Measurements from ENCODE around the gene PRPH.
"Not testable (repeated sequence)": the region's sequence is repeated elsewhere in the genome, so short reads cannot be mapped to it uniquely, and the experiment has no call there.

PRPH gene

GRCh38 chr12:49276304-49277290, 18.4 kb upstream of the PRPH start:
- no peak for DNase-seq

DNA sequence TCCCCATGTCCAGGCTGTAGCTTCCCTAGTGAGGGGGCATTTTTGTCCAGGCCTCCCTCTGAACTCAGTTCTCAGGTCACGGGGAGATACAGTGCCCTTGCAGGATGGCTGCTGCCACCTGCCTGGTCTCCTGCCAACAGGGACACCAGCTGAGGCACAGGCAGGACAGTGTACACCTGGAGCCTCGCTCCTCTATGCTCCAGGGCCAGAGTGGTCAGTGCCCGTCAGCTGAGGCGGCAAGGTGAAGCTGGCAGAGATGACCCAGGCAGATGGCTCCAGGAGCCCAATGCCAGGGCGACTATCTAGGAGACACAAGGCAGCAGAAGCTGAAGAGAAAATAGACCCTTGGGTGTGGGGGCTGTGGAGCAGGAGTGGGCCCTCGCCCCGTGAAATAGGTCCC, 17.5 kb upstream of the PRPH start:
- DNase-seq = no peak

- DNase-seq = no peak
Observed at GRCh38 chr12:49279706-49280159, 15.2 kb upstream of the PRPH start.

GRCh38 chr12:49280545-49280944, 14.4 kb upstream of the PRPH start:
- not testable (repeated sequence) for DNase-seq

DNA sequence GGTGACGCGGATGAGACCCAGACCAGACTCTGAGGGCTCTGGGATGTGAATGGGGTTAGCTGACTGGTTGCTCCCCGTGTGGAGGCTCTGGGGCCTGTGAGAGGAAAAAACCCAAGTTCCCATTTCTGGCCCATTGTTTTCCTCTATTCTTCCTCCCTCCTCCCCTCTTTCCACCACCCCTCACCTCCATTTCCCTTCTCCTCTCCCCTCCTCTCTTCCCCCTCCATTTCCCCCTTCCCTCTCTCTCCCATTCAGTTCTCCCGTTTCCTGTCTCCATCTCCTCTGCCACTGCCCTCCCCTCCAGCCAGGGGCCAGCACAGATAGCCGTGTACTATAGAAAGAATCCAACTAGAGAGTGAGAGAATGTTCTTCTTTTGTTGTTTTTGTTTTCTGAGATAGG, 12.6 kb upstream of the PRPH start:
- no peak for DNase-seq

GRCh38 chr12:49282740-49283375, 12.1 kb upstream of the PRPH start:
- not testable (repeated sequence) for DNase-seq

DNA sequence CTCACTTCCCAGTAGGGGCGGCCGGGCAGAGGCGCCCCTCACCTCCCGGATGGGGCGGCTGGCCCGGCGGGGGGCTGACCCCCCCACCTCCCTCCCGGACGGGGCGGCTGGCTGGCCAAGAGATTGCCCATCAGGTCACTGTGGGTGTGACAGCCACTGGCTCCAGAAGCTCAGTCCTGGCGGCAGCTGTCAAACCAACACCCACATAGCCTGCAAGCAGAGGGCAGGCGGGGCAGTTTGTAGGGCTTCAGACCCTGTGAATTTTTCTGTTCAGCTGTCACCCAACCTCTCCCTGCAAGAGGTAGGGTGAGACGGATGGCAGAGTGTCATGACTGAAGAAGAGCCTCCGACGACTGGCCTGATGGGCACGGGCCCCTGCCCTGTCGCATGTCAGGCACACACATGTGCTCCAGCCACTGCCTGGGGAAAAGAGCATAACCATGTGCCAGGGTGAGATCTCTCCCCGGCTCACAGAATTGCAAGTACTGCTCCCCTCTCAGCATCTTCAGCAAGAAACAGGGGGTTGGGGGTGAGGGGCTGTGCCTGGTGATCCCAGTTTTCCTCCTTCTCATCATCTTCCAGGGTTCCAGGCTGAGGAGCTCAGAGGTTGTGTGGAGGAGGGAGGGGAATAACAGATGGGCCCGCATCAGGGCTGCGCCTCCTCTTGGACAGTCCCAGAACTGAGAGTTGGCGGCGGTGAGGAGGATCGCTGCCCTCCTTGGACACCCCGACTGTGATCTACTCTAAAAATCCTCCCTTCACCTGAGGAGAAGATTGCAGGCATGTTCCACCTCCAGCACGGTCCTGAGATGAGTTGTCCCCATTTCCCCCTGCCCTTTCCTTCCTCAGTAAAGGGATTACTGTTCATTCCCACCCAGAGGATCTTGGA, 11.2 kb upstream of the PRPH start:
- no peak for DNase-seq

DNA sequence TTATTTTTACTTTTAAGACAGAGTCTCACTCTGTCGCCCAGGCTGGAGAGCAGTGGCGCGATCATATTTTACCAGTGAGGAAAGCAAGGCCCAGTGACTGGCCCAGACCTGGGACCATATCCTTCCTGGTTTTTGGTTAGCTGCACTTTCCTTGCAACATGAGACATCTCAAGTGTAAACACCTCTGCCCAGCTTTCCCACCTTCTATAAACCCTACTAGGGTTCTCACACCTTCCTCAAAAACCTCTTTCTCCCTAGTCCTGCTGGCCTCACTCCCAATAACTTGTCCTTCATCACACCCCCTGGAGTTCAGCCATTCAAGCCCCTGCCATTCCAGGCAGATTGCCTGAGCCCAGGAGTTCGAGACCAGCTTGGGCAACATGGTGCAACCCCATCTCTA, 10.3 kb upstream of the PRPH start:
- DNase-seq = no peak

GRCh38 chr12:49287876-49288275, 7.1 kb upstream of the PRPH start:
- DNase-seq = no peak

GRCh38 chr12:49288412-49288853, 6.5 kb upstream of the PRPH start:
- peak; percentile 80 for DNase-seq

GRCh38 chr12:49288922-49289555, 5.9 kb upstream of the PRPH start:
- DNase-seq = no peak

- no peak for DNase-seq
Observed at GRCh38 chr12:49292729-49293055, 2.3 kb upstream of the PRPH start.

- no peak for DNase-seq
Observed at GRCh38 chr12:49293056-49293956, 1.6 kb upstream of the PRPH start.

- DNase-seq = no peak
Observed at GRCh38 chr12:49294086-49294803, 702 bp upstream of the PRPH start.

GRCh38 chr12:49294804-49295081, 204 bp upstream of the PRPH start:
- no peak for DNase-seq

GRCh38 chr12:49296034-49296835, 1.3 kb downstream of the PRPH start:
- DNase-seq = peak; percentile 68

- peak; percentile 35 for DNase-seq
Observed at GRCh38 chr12:49296836-49297694, 2.1 kb downstream of the PRPH start.

GRCh38 chr12:49297695-49298060, 2.7 kb downstream of the PRPH start:
- no peak for DNase-seq

- no peak for DNase-seq
Observed at GRCh38 chr12:49298160-49298559, 3.2 kb downstream of the PRPH start.

Measured in CD4-positive, alpha-beta T cell treated with Interleukin-21 for 1 hour (primary cell).